Measurements from ENCODE around the gene ZNF823. TPM values are rescaled to one million over a fixed set of nuclear protein-coding genes. Genes with fewer than 3 reads are reported as not detected.
A peak's percentile ranks its signal among the peaks of the same experiment; 100 is the strongest.

The ZNF823 gene
- total RNA-seq, 2 donors from 2014 or later, result 9.5 to 10.6 TPM

DNA sequence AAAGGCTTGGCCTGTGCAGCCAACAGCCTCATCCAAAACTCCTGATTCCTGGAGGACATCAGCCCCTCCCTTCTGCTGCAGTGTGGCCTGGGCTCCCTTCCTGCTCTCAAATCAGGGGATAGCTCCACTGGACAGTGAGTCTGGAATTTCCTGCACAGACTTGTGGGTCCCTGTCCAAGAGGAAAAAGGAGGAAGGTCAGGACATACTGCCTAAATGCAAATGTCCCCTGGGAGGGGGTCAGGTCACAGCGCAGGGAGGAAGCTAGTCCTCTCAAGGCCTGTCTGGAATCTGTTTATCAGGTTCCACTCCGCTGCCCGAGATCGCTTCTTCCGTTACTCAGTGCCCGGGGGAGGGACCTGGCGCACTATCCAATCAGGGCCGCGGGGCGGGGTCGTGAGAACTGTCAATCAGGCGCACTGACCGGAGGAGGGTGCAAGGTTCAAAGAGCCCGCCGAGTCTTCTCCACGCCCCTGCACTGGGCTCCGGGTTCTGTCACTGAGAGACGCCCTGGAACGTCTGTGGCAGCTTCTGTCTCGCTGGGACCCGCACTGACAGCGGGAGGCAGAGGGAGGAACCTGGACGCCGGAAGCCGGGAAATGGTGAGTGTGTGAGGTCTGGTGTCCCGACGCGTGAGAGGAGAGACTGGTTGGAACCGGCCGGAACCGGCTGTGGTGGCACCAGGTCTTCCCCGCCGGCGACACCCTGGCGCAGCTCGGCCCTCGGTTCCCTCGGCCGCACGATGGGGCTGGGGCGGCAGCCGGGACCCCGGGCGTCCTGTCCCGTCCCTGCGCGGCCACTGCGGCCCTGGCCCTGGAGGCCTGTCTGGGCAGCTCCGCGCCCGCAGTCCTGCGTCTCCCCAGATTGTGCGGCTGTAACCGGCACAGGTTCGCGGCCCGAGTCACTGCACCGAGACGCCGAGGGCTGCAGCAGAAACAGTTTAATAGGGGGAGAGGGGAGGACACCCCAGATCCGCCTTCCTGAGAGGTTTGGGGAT is 28.1 kb upstream of the ZNF823 start, which contains the start of gene ZNF441:
Gene ZNF441, plus strand, starts transcription at position 404 of the 995 bp plus-strand sequence. Its CDS starts 194 bp downstream, at position 598.
- peak within 1 kb of the TSS; percentile 83 for H3K9ac ChIP-seq (ENCODE audit: extremely low read depth, low read length, poor library complexity, severe bottlenecking)
- TF ChIP-seq, protein P1, sequence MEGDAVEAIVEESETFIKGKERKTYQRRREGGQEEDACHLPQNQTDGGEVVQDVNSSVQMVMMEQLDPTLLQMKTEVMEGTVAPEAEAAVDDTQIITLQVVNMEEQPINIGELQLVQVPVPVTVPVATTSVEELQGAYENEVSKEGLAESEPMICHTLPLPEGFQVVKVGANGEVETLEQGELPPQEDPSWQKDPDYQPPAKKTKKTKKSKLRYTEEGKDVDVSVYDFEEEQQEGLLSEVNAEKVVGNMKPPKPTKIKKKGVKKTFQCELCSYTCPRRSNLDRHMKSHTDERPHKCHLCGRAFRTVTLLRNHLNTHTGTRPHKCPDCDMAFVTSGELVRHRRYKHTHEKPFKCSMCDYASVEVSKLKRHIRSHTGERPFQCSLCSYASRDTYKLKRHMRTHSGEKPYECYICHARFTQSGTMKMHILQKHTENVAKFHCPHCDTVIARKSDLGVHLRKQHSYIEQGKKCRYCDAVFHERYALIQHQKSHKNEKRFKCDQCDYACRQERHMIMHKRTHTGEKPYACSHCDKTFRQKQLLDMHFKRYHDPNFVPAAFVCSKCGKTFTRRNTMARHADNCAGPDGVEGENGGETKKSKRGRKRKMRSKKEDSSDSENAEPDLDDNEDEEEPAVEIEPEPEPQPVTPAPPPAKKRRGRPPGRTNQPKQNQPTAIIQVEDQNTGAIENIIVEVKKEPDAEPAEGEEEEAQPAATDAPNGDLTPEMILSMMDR (conservative IDR thresholded peaks at IDR 0.05), result no peak
- Mint-ChIP-seq H3K9me3 (peaks cover 66% of the 10 kb centered on the region), H3K4me3 (peak within 1 kb of the TSS; percentile 81), H3K27ac (peak within 1 kb of the TSS; percentile 92), H3K4me1 (no peaks in the 10 kb centered on the region), H3K36me3 (ENCODE audit: low read depth) (peaks cover 2% of the 10 kb centered on the region), H3K27me3 (ENCODE audit: insufficient read depth) (peaks cover 61% of the 10 kb centered on the region)
- H3K27me3 ChIP-seq (ENCODE audit: control insufficient read depth, insufficient read depth, low read length, poor library complexity, severe bottlenecking), result peaks cover 31% of the 10 kb centered on the region
- H3K4me3 ChIP-seq (ENCODE audit: low read length), result peak within 1 kb of the TSS; percentile 86
- H3K9me3 ChIP-seq (ENCODE audit: control insufficient read depth, low read length), result peaks cover 25% of the 10 kb centered on the region
- no peaks in the 10 kb centered on the region for H3K4me1 ChIP-seq (ENCODE audit: control insufficient read depth, insufficient read depth, low read length)
- DNase-seq, result peak; percentile 98
- 1 to 2% methylated on average over 16 to 61 of the region's 61 CpGs for WGBS, 2 experiments (ENCODE audit: insufficient coverage in 1 of 2, insufficient read length in 1 of 2)
- peak within 1 kb of the TSS; percentile 68 for H3K27ac ChIP-seq (ENCODE audit: low read depth, low read length)
- H3K36me3 ChIP-seq (ENCODE audit: control insufficient read depth, insufficient read depth, low read length), result no peaks in the 10 kb centered on the region

DNA sequence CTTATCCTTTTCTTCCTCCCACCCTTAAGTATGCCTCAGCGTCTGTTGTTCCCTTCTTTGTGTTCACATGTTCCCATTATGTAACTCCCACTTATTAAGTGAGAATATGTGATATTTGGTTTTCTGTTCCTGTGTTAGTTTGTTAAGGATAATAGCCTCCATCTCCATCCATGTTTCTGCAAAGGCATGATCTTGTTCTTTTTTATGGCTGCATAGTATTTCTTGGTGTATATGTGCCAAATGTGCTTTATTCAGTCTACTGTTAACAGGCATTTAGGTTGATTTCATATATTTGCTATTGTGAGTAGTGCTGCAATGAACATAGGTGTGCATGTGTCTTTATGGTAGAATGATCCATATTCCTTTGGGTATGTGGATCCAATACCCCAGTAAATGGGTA is 24.9 kb upstream of the ZNF823 start:
- Mint-ChIP-seq H3K36me3 (ENCODE audit: low read depth) (no peaks in the 10 kb centered on the region), H3K27ac (no peak overlapping the region), H3K4me3 (no peak overlapping the region), H3K27me3 (ENCODE audit: insufficient read depth) (peaks cover 48% of the 10 kb centered on the region), H3K4me1 (no peaks in the 10 kb centered on the region), H3K9me3 (peaks cover 48% of the 10 kb centered on the region)
- TF ChIP-seq, protein P1 (conservative IDR thresholded peaks at IDR 0.05), result no peak
- Histone ChIP-seq H3K36me3 (ENCODE audit: control insufficient read depth, insufficient read depth, low read length) (no peaks in the 10 kb centered on the region), H3K4me1 (ENCODE audit: control insufficient read depth, insufficient read depth, low read length) (no peaks in the 10 kb centered on the region), H3K27me3 (ENCODE audit: control insufficient read depth, insufficient read depth, low read length, poor library complexity, severe bottlenecking) (peaks cover 26% of the 10 kb centered on the region), H3K27ac (ENCODE audit: low read depth, low read length) (no peak overlapping the region), H3K4me3 (ENCODE audit: low read length) (no peak overlapping the region), H3K9ac (ENCODE audit: extremely low read depth, low read length, poor library complexity, severe bottlenecking) (no peak overlapping the region), H3K9me3 (ENCODE audit: control insufficient read depth, low read length) (peaks cover 2% of the 10 kb centered on the region)
- no peak for DNase-seq
- WGBS, 2 experiments (ENCODE audit: insufficient coverage in 1 of 2, insufficient read length in 1 of 2), result no CpG with 5 or more reads among the region's 1 CpG

DNA sequence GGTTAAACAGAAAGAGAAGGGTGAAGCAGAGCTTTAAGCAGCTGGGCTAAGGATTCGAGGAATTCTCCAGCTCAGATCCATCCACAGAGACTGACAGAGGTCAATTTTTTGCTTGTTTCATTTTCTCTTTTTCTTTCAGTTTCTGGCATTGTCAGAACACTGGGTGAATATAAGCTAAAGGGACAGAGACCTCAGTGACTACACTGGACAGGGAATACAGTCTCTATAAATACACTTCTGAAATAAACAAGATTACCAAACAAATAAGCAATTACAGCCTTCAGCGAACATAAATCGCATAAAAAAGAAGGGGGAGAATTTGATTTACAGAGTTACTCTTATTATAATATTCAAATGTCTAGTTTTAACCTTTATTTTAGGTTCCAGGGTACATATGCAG is 24.4 kb upstream of the ZNF823 start:
- H3K27me3 Mint-ChIP-seq (ENCODE audit: insufficient read depth), result peaks cover 43% of the 10 kb centered on the region

More for the DNA sequence above, 24.4 kb upstream of the ZNF823 start:
- H3K9ac ChIP-seq (ENCODE audit: extremely low read depth, low read length, poor library complexity, severe bottlenecking), result no peak overlapping the region
- no peak overlapping the region for H3K27ac Mint-ChIP-seq
- no peak overlapping the region for H3K27ac ChIP-seq (ENCODE audit: low read depth, low read length)
- H3K4me3 ChIP-seq (ENCODE audit: low read length), result no peak overlapping the region
- H3K4me1 ChIP-seq (ENCODE audit: control insufficient read depth, insufficient read depth, low read length), result no peaks in the 10 kb centered on the region
- peaks cover 44% of the 10 kb centered on the region for H3K9me3 Mint-ChIP-seq
- DNase-seq, result no peak
- no peaks in the 10 kb centered on the region for H3K9me3 ChIP-seq (ENCODE audit: control insufficient read depth, low read length)
- TF ChIP-seq, protein P1 (conservative IDR thresholded peaks at IDR 0.05), result no peak
- H3K36me3 ChIP-seq (ENCODE audit: control insufficient read depth, insufficient read depth, low read length), result no peaks in the 10 kb centered on the region
- H3K36me3 Mint-ChIP-seq (ENCODE audit: low read depth), result no peaks in the 10 kb centered on the region
- whole genome bisulfite sequencing, 2 experiments (ENCODE audit: insufficient coverage in 1 of 2, insufficient read length in 1 of 2), result 79 to 90% methylated on average over 1 of the region's 3 CpGs
- H3K27me3 ChIP-seq (ENCODE audit: control insufficient read depth, insufficient read depth, low read length, poor library complexity, severe bottlenecking), result peaks cover 21% of the 10 kb centered on the region
- no peak overlapping the region for H3K4me3 Mint-ChIP-seq
- no peaks in the 10 kb centered on the region for H3K4me1 Mint-ChIP-seq

All from endodermal cell (in vitro differentiated cells).